Epithelial cell of alveolus of lung (primary cell): ENCODE results near the gene TPD52L2. TPM values are rescaled to one million over a fixed set of nuclear protein-coding genes. Genes with fewer than 3 reads are reported as not detected.

Source experiments
- total RNA-seq: library from RNA; depleted of rRNA; stranded (reverse); fragments of >200 nt; gene quantifications from 2 replicates; pipeline ENCODE4 v1.2.1, GENCODE V29; 2015

The TPD52L2 gene
- total RNA-seq = 83.8 and 132 TPM in 2 replicates

DNA sequence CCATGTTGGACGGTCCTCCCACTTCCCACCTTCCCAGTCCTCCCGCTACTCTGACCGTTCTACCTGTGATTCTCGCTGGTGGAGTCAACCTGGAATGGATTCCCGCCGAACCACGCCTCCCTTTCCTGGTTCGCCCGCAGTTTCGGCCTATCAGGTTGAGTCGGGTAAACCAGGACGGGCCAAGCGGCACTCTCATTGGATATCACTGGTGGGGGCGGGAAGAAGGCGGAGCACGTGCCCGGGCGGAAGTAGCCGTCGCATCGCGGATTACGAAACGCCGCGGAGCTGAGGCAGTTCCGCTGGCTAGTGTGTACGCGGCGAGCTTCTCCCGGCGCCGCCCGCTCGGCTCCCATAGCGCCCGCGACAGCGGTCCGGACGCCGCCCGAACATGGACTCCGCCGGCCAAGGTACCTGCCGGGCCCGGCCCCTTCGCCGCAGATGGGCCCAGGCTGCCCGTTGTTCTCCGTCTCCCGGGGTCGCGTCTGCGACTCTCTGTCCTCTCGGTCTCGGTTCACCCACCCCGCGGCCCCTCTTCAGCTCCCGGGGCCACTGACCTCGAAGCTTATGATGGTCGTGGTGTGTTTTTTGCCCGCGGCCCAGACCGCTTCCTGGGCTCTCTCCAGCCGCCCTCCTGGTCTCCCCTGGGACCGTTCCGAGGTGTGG lies at the start of gene TPD52L2:
Gene TPD52L2, plus strand, starts transcription at position 293 of the 663 bp plus-strand sequence. Its CDS starts 96 bp downstream, at position 389.

GRCh38 chr20:63830841-63831588 lies 34.1 kb upstream of the TPD52L2 start, which contains the start of gene ZBTB46:
Gene ZBTB46 (minus strand): TSS chr20:63831264. CDS start chr20:63790757, 40,507 bp downstream.

GRCh38 chr20:63861365-63861934 lies 3.6 kb upstream of the TPD52L2 start, which contains the start of gene ABHD16B:
Gene ABHD16B (plus strand): TSS chr20:63861498. CDS start chr20:63861541, 43 bp downstream.

DNA sequence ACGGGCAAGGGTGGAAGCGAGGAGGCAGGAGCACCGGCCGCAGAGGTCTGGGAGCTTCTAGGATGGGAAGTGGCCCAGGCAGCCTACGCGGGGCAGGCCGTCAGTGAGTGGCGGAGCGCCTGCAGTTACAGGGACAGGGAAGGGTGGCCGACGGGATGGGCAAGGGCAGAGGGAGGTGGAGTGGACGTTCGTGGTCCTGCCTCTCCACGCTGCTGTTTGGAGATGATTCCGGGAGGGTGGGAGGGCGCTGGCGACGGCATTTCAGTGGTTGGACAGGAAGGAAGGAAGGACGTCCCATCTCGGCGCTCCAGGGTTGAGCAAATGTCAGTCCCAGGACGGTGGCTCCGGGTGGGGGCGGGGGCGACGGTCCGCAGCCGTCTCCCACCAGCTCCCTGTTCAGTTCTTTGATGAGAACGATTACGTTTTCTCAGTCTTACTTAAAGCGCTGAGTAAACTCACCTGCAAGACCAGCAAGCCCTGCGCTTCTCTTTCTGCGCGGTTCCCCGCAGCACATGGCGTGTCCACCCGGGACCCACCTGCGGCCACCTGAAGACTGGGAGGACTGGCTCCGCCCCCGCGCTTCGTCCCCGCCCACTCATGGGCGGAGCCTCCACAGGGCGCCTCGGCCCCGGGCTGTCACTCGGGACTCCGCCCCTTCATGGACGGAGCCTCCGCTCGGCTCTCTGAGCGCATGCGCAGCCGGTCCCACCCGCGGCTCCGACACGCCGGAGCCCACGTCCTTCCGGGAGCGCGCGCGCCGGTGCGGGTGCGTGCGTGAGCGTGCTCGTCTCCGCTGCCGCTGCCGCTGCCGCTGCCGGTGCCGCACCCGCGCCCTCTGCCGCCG lies 29.5 kb downstream of the TPD52L2 start, which contains the start of gene DNAJC5:
Gene DNAJC5, plus strand, starts transcription at position 769 of the 844 bp plus-strand sequence. CDS start 33,220 bp downstream, outside the sequence.

Other genes with a start within 250 kb of the TPD52L2 start
- gene GMEB2, start 238.2 kb upstream of the TPD52L2 start, total RNA-seq = 12.3 and 14.0 TPM in 2 replicates
- 38.9 and 65.8 TPM in 2 replicates for gene STMN3, start 211.8 kb upstream of the TPD52L2 start, total RNA-seq
- gene RTEL1, start 207.0 kb upstream of the TPD52L2 start, total RNA-seq = 12.4 and 18.2 TPM in 2 replicates
- gene TNFRSF6B, start 168.6 kb upstream of the TPD52L2 start, total RNA-seq = 3.6 and 144 TPM in 2 replicates
- gene ARFRP1, start 157.3 kb upstream of the TPD52L2 start, total RNA-seq = 42.3 and 45.3 TPM in 2 replicates
- 17.3 and 23.1 TPM in 2 replicates for gene ZGPAT, start 157.2 kb upstream of the TPD52L2 start, total RNA-seq
- 1.3 and 1.9 TPM in 2 replicates for gene LIME1, start 128.6 kb upstream of the TPD52L2 start, total RNA-seq
- 25.2 and 58.7 TPM in 2 replicates for gene SLC2A4RG, start 125.5 kb upstream of the TPD52L2 start, total RNA-seq
- 3.7 TPM in 2 replicates for gene ZBTB46, start 34.0 kb upstream of the TPD52L2 start, total RNA-seq
- gene ABHD16B, start 3.8 kb upstream of the TPD52L2 start, total RNA-seq = not detected in 2 replicates
- gene DNAJC5, start 29.9 kb downstream of the TPD52L2 start, total RNA-seq = 40.2 and 42.1 TPM in 2 replicates
- gene UCKL1, start 91.1 kb downstream of the TPD52L2 start, total RNA-seq = 18.7 and 23.4 TPM in 2 replicates
- 6.3 and 10.7 TPM in 2 replicates for gene ZNF512B, start 104.7 kb downstream of the TPD52L2 start, total RNA-seq
- 1.3 and 4.0 TPM in 2 replicates for gene SAMD10, start 114.4 kb downstream of the TPD52L2 start, total RNA-seq
- 39.2 and 55.0 TPM in 2 replicates for gene PRPF6, start 115.9 kb downstream of the TPD52L2 start, total RNA-seq
- 0.13 and 2.0 TPM in 2 replicates for gene C20orf204, start 170.9 kb downstream of the TPD52L2 start, total RNA-seq
- 0.13 and 2.4 TPM in 2 replicates for gene SOX18, start 184.4 kb downstream of the TPD52L2 start, total RNA-seq
- gene TCEA2, start 197.9 kb downstream of the TPD52L2 start, total RNA-seq = 20.3 and 28.1 TPM in 2 replicates
- 9.5 and 14.1 TPM in 2 replicates for gene RGS19, start 214.2 kb downstream of the TPD52L2 start, total RNA-seq
- 1.2 and 1.4 TPM in 2 replicates for gene OPRL1, start 214.8 kb downstream of the TPD52L2 start, total RNA-seq
- gene LKAAEAR1, start 219.1 kb downstream of the TPD52L2 start, total RNA-seq = not detected in 2 replicates
- gene NPBWR2, start 242.3 kb downstream of the TPD52L2 start, total RNA-seq = not detected in 2 replicates